Omental fat pad (tissue), 4 donors: ENCODE results near the gene GALR3. TPM values are rescaled to one million over a fixed set of nuclear protein-coding genes. Genes with fewer than 3 reads are reported as not detected.

Experiments
- ATAC-seq: fragments of 150-250 bp; one replicate; pipeline ENCODE4 v1.9.1; 2016; ENCODE audit warnings: mild to moderate bottlenecking, moderate library complexity; ENCODE audit not compliant: low FRiP score
- DNase-seq: peaks from one replicate; pipeline ENCODE4 v3.0.0-alpha.2; 2019; ENCODE audit warnings: low spot score
- total RNA-seq, 4 donors: library from RNA; depleted of rRNA; stranded (reverse); fragments of >200 nt; gene quantifications; one replicate each; pipeline ENCODE4 v1.1.0, GENCODE V29; 2016
- TF ChIP-seq, protein P1 (sequence below), 3 donors: fragments of 450-650 bp; IDR thresholded peaks; one replicate each; pipeline ENCODE4 v1.5.1; 2016 to 2017; ENCODE audit warnings: antibody characterized with exemption in 3 of 3, mild to moderate bottlenecking in 3 of 3, moderate library complexity in 2 of 3

Gene GALR3
- total RNA-seq, 4 donors from 2014 or later, result not detected

DNA sequence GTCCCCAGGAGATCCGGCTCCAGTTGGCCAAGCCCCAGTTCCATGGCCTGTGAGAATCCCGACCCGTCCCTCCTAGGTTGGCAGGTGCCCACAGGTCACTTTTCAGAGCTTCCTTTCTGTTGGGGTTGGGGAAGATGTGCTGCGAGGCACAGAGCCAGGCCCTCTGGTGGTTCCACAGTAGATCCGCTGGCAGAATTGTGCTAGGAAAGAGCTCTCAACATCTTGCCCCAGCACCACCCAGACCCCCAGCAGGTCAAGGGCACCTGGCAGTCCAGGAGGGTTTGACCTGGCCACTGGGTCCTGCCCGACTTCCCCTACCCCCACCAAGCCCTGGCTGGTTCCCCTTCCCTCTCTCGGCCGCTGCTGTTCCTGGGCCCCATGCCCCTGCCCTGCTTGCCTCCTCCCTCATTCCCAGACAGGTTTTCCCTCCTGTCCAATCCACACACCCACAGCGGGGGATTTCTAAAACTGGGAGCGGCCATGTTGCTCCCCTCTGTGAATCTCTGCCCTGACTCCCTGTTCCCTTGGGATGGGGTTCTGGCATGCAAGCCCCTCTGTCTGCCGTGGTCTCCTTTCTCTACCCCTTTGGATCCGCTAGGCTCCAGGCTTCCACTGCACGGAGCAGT lies 41.6 kb upstream of the GALR3 start:
- no peak for DNase-seq
- ATAC-seq, result no peak
- TF ChIP-seq, protein P1, sequence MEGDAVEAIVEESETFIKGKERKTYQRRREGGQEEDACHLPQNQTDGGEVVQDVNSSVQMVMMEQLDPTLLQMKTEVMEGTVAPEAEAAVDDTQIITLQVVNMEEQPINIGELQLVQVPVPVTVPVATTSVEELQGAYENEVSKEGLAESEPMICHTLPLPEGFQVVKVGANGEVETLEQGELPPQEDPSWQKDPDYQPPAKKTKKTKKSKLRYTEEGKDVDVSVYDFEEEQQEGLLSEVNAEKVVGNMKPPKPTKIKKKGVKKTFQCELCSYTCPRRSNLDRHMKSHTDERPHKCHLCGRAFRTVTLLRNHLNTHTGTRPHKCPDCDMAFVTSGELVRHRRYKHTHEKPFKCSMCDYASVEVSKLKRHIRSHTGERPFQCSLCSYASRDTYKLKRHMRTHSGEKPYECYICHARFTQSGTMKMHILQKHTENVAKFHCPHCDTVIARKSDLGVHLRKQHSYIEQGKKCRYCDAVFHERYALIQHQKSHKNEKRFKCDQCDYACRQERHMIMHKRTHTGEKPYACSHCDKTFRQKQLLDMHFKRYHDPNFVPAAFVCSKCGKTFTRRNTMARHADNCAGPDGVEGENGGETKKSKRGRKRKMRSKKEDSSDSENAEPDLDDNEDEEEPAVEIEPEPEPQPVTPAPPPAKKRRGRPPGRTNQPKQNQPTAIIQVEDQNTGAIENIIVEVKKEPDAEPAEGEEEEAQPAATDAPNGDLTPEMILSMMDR (IDR thresholded peaks at IDR 0.05), result no peak

DNA sequence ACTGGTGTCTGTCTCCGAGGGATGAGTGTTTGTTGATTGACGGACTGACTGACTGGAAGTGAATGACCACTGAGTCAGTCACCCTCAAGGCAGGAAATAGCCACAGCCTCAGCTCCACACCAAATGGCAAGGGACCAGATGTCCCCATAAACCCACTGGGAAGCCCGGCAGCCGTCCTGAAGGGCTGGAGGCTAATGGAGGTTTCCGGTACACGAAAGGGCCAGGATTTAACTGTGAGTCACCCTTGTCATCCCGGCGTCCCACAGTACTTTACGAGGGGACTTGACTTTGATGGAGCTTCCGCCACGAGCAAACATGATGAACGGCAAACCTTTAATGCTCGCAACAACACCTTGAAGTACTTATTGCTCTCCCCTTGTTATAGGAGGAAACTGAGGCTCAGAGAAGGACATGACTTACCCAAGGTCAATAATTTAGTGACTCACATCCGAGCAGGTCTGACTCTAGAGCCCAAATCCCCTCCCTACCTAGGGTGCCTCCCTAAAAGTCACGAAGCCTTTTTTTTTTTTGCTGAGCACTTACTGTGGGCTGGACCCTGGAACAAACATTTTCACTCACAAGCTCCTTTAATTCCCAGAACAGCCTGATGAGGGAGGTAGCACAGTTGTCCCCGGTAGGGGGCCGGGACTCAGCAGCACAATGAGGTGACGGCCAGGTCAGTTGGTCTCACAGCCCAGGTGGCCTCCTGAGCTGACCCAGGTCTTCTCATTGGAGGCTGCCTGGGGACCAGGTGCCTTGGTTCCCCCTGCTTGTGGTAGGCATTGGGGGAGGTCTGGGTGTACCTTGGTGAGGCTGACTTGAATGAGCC lies 40.6 kb upstream of the GALR3 start:
- ATAC-seq (no peak), DNase-seq (no peak)
- TF ChIP-seq, protein P1 (IDR thresholded peaks at IDR 0.05), result no peak

DNA sequence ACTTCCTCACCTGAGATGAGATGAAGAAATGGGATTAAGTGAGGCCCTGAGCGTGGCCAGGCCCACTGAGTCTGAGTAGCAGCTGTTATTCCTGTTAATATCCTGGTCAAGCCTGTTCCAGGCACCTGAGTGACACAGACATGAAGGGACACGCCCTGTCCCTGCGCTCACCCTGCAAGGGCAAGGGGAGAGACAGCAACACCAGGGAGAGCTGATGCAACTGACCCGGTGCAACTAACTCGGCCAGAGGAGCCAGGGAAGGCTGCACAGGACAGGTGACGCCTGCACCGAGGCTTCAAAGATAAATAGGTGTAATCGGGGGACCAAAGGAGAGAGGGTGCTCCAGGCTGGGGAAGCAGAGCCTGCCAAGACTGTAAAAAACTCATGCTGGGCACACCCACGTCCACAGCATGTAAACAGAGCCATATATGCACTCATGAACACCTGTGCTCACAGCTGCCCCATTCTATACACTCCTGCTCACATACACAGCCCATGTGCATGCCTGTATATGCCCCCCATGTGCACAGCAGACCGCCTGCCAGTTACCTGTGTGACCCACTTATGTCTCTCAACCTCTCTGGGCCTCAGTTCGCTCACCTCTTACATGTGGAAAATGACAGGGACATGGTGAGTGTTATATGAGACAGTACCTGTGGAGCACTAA lies 38.2 kb upstream of the GALR3 start:
- TF ChIP-seq, protein P1 (IDR thresholded peaks at IDR 0.05), result no peak
- no peak for ATAC-seq
- no peak for DNase-seq

DNA sequence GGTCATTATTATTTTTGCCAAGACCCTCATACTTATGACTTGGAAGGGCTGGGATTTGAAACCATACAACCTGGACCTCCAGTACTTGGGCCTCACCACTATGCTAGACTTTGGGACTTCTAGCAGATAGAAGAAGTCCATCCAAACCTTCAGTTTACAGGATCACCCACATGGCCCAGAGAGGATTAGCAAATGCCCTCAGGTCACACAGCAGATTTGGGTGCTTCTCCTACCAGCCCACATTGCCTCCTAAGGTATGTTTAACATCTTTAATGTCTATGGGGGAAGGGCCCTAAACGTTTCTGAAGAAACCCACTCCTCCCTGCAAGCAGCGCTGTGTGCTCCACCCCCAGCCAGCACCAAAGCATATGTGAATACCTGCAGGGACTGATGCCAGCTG lies 32.9 kb upstream of the GALR3 start:
- DNase-seq (no peak), ATAC-seq (no peak)
- TF ChIP-seq, protein P1 (IDR thresholded peaks at IDR 0.05), result no peak

DNA sequence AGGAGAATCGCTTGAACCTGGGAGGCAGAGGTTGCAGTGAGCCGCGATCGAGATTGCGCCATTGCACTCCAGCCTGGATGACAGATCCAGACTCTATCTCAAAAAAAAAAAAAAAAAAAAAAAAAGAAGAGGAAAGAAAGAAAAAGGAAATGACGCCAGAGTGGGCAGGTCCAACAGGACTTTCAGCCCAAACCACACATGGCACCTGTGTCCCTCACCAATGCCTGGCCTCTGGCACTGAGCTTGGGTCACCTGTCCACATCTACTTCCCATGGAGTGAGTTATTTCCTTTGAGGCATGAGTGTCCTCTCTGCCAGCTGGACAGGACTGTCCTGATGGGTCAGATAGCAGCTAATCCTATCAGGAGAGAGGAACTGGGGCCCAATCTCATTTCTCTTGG lies 30.7 kb upstream of the GALR3 start:
- no peak for ATAC-seq
- no peak for DNase-seq
- TF ChIP-seq, protein P1 (IDR thresholded peaks at IDR 0.05), result no peak

DNA sequence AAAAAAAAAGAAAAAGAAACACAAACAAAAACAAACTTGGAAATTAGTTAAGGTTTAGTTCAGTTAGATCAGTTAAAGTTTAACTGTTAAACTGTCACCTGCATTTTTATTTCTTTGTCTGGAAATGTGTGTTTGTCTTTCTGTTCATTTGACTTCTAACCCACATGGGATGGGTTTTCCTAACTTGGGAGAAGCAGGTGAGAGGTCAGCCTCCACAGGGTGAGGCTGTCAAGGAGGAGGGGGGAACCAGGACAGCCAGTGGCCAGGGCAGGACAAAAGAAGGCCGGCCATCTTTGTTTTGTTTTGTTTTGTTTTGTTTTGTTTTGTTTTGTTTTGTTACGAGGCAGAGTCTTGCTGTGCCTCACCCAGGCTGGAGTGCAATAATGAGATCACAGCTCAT lies 28.8 kb upstream of the GALR3 start:
- TF ChIP-seq, protein P1 (IDR thresholded peaks at IDR 0.05), result no peak
- no peak for ATAC-seq
- no peak for DNase-seq
